Stimulated activated memory B cell treated with anti-CD40 and anti-IgM and Interleukin-4, amounts not matched to agents 10 μg/mL and 1 μg/mL and 100 μg/mL, for 72 hours (primary cell): ENCODE measurements around the gene FAM13B.

Experiments
- ATAC-seq: fragments of 150-1000 bp; cut with Tn5 transposase; 2 replicates; pipeline ENCODE4 v1.10.0; 2021
- H3K27ac Mint-ChIP-seq: one replicate; pipeline ENCODE4 v1.8.0; 2022; ENCODE audit warnings: mild to moderate bottlenecking, mixed read lengths
- H3K27me3 Mint-ChIP-seq: one replicate; pipeline ENCODE4 v1.8.0; 2022; ENCODE audit warnings: mixed read lengths
- H3K36me3 Mint-ChIP-seq: one replicate; pipeline ENCODE4 v1.8.0; 2022; ENCODE audit warnings: mixed read lengths
- H3K4me1 Mint-ChIP-seq: one replicate; pipeline ENCODE4 v1.8.0; 2022; ENCODE audit warnings: mixed read lengths
- H3K4me3 Mint-ChIP-seq: one replicate; pipeline ENCODE4 v1.8.0; 2022; ENCODE audit warnings: mild to moderate bottlenecking, moderate library complexity, mixed read lengths
- H3K9me3 Mint-ChIP-seq: one replicate; pipeline ENCODE4 v1.8.0; 2022; ENCODE audit warnings: mixed read lengths

FAM13B gene

DNA sequence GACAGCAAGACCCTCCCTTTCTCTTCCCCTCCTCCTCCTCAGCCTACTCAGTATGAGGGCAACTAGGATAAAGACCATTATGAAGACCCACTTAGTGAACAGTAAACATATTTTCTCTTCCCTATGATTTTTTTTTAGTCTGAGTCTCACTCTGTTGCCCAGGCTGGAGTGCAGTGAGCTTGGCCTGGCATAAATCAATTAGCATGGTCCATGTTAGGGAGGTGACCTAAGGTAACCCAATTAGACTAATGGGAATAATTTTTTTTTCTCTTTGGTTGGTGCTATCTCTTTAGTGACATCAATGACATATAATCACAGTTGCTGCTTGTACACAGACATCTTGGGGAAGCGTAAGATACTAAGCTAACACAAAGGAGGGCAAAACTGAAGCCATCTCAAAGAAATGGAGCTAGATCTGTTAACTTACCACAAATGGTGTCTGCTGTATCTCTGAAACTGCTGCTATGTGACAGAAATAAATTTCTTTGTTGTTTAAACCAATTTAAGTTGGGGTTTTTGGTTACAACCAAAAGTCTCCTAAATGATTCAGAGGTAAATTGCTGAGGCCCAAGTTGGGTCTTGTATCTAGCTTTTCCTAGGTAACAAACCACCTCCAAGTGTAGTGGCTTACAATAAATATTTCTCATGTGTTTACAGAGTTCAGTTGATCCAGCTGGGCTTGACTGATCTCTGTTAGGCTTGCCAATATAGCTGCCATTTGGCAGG lies 130.3 kb downstream of the FAM13B start:
- Mint-ChIP-seq H3K27ac (no peak overlapping the region), H3K36me3 (no peaks in the 10 kb centered on the region), H3K27me3 (no peaks in the 10 kb centered on the region), H3K9me3 (no peaks in the 10 kb centered on the region), H3K4me3 (no peak overlapping the region), H3K4me1 (no peaks in the 10 kb centered on the region)
- ATAC-seq = no peak

DNA sequence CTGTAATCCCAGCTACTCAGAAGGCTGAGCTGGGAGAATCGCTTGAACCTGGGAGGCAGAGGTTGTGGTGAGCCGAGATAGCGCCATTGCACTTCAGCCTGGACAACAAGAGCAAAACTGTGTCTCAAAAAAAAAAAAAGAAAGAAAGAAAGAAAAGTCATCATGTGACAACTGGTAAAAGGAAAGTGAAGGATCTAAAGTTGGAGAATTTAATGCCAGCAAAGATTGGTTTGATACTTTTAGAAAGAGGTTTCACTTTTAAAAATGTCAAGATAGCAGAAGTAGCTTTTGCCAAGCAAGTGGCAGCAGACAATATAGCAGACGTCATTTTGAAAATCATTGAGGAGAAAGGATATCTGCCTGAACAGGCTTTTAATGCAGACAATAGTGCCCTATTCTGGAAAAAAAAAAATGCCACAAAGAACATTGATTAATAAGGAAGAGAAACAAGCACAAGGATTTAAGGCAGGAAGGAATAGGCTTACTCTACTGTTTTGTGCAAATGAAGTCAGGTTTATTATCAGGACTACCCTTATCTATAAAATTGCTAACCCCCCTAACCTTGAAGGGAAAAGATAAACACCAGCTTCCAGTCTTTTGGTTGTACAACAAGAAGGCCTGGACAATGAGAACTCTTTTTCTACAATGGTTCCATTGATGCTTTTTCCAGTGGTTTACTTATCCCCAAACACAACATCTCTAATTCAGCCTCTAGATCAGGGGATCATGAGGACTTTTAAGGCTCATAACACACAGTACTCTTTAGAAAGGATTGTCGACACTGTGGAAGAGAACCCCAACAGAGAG lies 131.7 kb downstream of the FAM13B start:
- H3K4me3 Mint-ChIP-seq = no peak overlapping the region
- no peak for ATAC-seq
- H3K36me3 Mint-ChIP-seq = no peaks in the 10 kb centered on the region
- no peaks in the 10 kb centered on the region for H3K27me3 Mint-ChIP-seq
- H3K4me1 Mint-ChIP-seq = peaks cover 4% of the 10 kb centered on the region
- no peak overlapping the region for H3K27ac Mint-ChIP-seq
- H3K9me3 Mint-ChIP-seq = no peaks in the 10 kb centered on the region

DNA sequence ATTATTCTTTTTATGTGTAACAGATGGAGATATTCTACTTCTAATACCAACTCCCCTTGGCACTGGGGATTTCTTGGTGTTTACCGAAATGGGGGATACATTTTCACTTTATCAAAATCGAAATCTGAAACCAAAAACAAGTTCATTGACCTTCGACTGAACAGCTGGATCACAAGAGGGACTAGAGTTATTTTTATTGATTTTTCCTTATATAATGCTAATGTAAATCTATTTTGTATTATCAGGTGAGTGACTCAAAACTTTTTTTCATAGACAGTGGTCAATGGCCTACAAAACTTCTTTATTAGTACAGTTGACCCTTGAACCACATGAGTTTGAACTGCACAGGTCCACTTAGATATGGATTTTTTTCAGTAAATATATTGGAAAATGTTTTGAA lies 133.4 kb downstream of the FAM13B start:
- no peak for ATAC-seq
- Mint-ChIP-seq H3K4me1 (peaks cover 6% of the 10 kb centered on the region), H3K27me3 (no peaks in the 10 kb centered on the region), H3K9me3 (no peaks in the 10 kb centered on the region), H3K36me3 (no peaks in the 10 kb centered on the region), H3K4me3 (no peak overlapping the region), H3K27ac (no peak overlapping the region)

DNA sequence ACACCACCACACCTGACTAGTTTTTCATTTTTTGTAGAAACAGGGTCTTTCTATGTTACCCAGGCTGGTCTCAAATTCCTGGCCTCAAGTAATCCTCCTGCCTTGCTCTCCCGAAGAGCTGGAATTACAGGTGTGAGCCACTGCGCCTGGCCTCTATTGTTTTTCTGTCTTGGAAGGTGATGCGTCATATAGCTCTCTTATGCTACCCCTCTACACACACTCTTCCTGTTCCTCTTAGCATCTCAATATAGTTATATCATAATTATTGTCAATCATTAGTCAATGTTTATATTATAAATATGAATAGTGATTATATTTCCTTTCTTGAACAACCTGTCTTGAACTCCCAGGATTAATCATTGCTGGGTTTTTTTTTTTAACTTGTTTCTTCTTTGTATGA lies 136.3 kb downstream of the FAM13B start:
- Mint-ChIP-seq H3K4me1 (peaks cover 6% of the 10 kb centered on the region), H3K27me3 (no peaks in the 10 kb centered on the region), H3K27ac (no peak overlapping the region), H3K36me3 (no peaks in the 10 kb centered on the region), H3K4me3 (no peak overlapping the region), H3K9me3 (no peaks in the 10 kb centered on the region)
- no peak for ATAC-seq

DNA sequence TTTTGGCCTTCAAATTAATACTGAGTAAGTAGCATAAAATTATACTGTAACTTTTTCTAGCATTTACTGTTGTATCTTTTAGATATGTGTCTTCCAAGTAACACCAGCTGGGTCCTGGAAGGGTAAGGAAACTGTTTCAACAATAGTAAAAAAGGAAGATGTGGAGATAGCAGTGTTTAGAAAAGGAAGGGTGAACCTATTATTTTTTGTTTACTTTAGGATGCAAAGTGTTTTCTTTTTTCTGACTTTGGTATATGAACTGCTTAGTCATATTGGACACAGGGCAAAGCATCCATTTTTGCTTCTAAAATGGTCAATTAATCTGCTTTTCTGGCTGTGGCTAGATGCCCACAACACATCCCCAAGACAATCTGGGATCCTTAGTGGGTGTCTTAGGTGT lies 138.3 kb downstream of the FAM13B start:
- Mint-ChIP-seq H3K27ac (no peak overlapping the region), H3K27me3 (no peaks in the 10 kb centered on the region), H3K36me3 (no peaks in the 10 kb centered on the region), H3K4me1 (peaks cover 10% of the 10 kb centered on the region), H3K9me3 (no peaks in the 10 kb centered on the region), H3K4me3 (no peak overlapping the region)
- ATAC-seq = no peak

DNA sequence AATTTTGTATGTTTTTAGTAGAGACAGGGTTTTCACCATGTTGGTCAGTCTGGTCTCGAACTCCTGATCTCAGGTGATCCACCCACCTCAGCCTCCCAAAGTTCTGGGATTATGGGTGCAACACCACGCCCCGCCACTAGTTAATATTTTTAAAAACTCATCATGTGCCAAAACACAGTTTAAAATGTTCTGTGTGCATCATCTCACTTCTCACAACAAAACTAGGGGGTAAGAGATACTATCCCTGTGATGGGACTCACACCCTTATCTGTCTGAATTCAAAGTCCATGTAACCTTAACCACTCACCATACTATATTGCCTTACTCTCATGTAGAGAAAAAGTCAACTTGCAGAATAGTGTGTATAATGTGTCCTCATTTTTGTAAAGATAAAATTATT lies 141.0 kb downstream of the FAM13B start:
- Mint-ChIP-seq H3K4me3 (no peak overlapping the region), H3K27me3 (no peaks in the 10 kb centered on the region), H3K9me3 (no peaks in the 10 kb centered on the region), H3K27ac (no peak overlapping the region), H3K36me3 (no peaks in the 10 kb centered on the region), H3K4me1 (peaks cover 24% of the 10 kb centered on the region)
- ATAC-seq = no peak

DNA sequence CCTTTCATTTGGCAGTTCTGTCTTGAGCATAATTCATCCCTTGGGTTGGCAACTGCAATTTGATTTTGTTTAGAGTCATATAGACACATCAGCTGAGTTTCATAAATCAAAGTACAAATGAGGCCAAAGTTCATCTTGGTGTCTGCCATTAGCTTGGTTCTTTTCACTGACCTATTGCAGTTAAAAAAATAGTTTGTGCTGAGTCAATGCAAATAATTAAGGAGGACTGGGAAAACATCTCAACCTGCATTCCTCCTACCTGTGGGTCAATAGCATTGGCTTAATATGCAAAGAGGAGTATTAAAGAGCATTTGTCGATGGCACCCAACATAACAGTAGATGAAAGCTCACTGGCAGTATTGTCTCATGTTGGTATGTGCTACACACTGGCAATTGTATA lies 142.0 kb downstream of the FAM13B start:
- H3K4me3 Mint-ChIP-seq = no peak overlapping the region
- no peaks in the 10 kb centered on the region for H3K27me3 Mint-ChIP-seq
- no peaks in the 10 kb centered on the region for H3K9me3 Mint-ChIP-seq
- H3K4me1 Mint-ChIP-seq = peaks cover 25% of the 10 kb centered on the region
- no peak overlapping the region for H3K27ac Mint-ChIP-seq
- H3K36me3 Mint-ChIP-seq = no peaks in the 10 kb centered on the region
- no peak for ATAC-seq

DNA sequence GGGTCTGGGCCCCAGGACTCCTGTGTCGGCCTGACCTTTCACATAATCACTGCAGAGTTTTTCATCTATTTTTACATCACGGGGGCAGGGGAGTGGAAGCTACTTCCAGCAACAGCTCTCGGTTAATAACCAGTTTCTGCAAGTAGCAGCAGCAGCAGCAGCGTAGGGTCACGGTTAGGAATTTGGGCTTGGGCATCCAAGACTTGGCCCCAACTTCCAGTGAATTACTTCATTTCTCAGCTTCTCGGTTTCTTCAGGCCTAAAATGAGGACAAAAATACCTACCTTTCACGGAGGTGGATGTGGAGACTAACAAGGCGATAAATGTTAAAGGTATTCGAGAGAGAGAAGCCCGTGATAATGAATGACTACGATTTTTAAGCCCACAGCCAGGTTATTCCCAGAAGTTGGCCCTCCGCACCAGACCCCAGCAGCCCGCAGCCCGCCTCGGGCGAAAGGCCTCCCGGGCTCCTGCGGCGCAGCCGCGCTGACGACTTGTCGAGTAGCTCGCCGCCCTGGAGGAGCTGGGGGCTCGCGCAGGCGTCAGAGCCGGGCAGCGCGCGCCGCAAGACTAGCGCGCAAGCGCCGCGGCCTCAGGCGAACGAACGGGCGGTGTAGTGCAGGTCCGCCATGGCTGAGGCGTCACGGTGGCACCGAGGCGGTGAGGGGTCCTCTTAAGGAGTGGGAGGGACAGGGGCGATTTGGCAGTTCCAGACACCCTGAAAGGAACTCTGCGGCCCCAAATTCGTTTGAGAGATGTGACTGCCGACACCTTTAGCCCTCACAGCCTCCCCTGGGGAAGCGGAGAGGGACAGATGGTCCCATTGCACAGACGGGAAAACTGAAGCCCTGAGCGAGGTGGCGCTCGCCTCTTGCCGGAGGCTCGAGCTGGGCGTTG lies 143.8 kb downstream of the FAM13B start, which contains the start of gene PKD2L2:
TSS of gene PKD2L2 (plus strand) at position 595 of the 897 bp plus-strand sequence. CDS start at position 630, 35 bp downstream.
- H3K27ac Mint-ChIP-seq = peak within 1 kb of the TSS; percentile 95
- peaks cover 25% of the 10 kb centered on the region for H3K4me1 Mint-ChIP-seq
- peak within 1 kb of the TSS; percentile 82 for H3K4me3 Mint-ChIP-seq
- H3K27me3 Mint-ChIP-seq = no peaks in the 10 kb centered on the region
- peak; percentile 99 for ATAC-seq
- H3K9me3 Mint-ChIP-seq = no peaks in the 10 kb centered on the region
- H3K36me3 Mint-ChIP-seq = no peaks in the 10 kb centered on the region

DNA sequence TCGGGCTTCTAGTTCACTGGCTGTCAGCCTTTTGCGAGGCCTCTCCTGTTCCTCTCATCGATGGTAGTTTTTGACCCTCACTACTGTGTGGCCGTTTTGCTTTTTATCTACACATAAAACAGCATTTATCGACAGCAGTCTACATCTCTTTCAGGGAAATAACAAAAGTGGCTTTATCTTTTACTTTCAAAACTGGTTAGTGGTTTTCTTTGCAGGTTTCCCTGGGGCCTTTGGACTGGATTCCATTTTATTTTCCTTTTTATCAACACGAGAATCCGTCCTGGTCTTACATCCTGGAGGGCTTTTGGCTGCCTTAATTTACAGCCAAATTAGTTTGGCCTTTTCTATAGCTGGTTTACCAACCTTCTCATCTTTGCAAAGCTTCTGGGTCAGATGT lies 144.4 kb downstream of the FAM13B start:
- Mint-ChIP-seq H3K27me3 (no peaks in the 10 kb centered on the region), H3K4me3 (peak overlapping the region; percentile 82)
- no peak for ATAC-seq

More for the DNA sequence above, 144.4 kb downstream of the FAM13B start:
- Mint-ChIP-seq H3K9me3 (no peaks in the 10 kb centered on the region), H3K27ac (peak overlapping the region; percentile 95), H3K36me3 (no peaks in the 10 kb centered on the region), H3K4me1 (peaks cover 25% of the 10 kb centered on the region)
